ENCODE data around the gene ANKFY1. TPM values are rescaled to one million over a fixed set of nuclear protein-coding genes. Genes with fewer than 3 reads are reported as not detected.

The ANKFY1 gene
- total RNA-seq, 1 experiment from 2014 or later = 15.4 TPM

GRCh38 chr17:4180791-4181190 lies 83.0 kb downstream of the ANKFY1 start:
- DNase-seq (ENCODE audit: low spot score) = no peak

- no peak for DNase-seq (ENCODE audit: low spot score)
Observed at GRCh38 chr17:4179071-4179470, 84.7 kb downstream of the ANKFY1 start.

DNA sequence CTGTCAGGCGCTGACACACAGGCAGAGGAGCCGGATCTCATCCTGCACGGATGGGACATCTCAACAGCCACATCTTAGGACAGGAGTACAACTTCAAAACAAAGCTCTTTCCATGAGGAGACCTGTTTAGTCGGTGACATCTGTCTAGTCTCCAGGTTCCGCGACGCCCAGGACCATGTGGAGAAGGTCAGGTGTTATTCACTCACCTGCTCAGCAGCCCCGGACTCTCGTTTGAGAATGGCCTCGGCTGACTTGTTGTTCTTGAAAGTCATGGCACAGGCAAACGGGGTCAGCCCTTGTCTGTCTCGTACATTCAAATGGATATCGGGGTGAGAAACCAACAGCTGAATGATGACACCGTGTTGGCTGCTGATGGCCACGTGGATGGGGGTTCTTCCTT lies 85.1 kb downstream of the ANKFY1 start:
- DNase-seq (ENCODE audit: low spot score) = no peak

DNA sequence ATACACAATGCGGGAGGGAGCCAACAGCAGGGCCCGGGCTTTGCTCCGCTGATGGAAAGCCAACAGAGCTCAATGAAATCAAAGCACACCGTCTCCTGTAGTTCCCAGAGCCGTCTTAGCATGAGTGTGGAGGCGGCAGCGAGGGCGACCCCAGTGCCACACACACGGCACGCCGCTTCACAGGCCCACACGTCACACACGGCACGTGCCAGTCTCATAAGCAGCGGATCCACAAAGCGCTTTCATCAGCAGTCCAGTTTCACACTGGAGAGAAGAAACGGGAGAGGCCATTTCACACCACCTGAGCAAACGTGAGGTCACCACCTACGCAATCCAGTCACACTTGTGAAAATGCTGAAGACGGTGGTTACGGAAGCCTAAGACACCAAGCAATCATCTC lies 86.0 kb downstream of the ANKFY1 start:
- no peak for DNase-seq (ENCODE audit: low spot score)

- DNase-seq (ENCODE audit: low spot score) = no peak
Observed at GRCh38 chr17:4176808-4177472, 86.8 kb downstream of the ANKFY1 start.

- no peak for DNase-seq (ENCODE audit: low spot score)
Observed at GRCh38 chr17:4175921-4176807, 87.6 kb downstream of the ANKFY1 start.

DNA sequence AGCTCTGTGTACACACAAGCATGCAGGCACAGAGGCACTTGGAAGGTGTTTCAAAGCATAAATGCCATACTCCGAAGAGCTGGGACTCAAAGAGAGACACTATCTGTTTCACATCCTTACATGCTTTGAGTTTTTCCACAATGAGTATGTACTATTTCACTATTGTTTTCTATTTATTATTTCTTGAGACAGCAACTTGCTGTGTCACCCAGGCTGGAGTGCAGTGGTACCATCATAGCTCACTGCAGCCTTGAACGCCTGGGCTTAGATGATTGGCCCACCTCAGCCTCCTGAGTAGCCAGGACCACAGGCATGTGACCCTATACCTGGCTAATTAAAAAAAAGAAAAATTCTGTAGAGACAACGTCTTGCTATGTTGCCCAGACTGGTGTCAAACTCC lies 89.2 kb downstream of the ANKFY1 start:
- DNase-seq (ENCODE audit: low spot score) = no peak

- DNase-seq (ENCODE audit: low spot score) = no peak
Observed at GRCh38 chr17:4173781-4174180, 90.0 kb downstream of the ANKFY1 start.

DNA sequence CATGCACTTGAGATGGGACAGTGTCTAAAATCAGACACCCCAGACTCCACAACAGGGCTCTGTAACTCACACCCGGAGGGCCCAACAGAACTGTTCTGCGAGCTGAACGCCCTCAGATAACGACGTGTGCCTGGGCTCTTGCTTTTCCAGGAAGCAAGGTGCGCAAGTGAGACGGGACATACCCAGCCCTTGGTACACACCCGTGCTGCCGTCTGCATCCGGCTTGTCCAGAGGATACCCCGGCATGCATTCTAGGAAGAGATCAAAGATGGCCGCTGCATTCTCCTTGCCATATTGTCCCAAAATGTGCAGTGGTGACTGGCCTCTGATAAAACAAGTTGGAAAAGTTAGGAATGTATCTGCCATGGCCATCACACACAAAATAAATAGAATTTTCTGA lies 91.4 kb downstream of the ANKFY1 start:
- DNase-seq (ENCODE audit: low spot score) = no peak

- DNase-seq (ENCODE audit: low spot score) = no peak
Observed at GRCh38 chr17:4170639-4171280, 93.0 kb downstream of the ANKFY1 start.

DNA sequence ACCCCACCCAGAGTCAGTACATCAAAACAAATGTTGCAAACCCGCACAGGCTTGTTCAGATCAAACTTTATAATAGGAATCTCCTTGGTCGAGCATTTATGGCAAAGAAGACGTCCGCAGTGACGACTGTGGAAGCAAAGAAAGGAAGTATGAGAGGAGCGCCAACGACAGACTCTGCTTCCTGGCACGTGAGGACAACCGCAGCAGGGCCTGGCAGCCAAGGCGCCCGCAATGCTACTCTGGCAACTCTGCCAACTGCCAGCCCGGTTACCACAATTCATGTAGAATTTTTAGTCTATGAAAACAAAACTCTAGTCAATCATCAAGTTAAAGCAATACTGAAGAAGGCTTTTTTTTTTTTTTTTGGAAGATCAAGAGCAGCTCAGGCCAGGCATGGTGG lies 96.0 kb downstream of the ANKFY1 start:
- DNase-seq (ENCODE audit: low spot score) = no peak

DNA sequence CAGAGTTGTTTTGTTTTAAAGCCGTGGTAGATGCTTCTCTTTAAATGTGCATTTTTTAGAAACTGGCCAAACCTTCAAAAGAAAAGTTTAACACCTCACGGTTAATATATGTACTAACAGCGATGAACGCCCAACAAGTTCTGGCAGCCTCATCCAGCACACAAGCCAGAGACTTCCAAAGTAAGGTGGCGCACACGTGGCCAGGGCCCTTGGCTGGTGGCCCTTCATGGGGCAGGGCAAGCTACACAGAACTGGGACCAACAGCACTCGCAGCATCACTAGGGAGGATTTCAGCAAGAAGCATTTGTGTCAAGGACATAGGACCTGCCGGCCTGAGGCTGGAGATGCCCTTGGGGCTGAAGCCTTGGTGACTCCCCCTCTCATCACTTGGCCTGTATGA lies 97.4 kb downstream of the ANKFY1 start:
- DNase-seq (ENCODE audit: low spot score) = no peak

DNA sequence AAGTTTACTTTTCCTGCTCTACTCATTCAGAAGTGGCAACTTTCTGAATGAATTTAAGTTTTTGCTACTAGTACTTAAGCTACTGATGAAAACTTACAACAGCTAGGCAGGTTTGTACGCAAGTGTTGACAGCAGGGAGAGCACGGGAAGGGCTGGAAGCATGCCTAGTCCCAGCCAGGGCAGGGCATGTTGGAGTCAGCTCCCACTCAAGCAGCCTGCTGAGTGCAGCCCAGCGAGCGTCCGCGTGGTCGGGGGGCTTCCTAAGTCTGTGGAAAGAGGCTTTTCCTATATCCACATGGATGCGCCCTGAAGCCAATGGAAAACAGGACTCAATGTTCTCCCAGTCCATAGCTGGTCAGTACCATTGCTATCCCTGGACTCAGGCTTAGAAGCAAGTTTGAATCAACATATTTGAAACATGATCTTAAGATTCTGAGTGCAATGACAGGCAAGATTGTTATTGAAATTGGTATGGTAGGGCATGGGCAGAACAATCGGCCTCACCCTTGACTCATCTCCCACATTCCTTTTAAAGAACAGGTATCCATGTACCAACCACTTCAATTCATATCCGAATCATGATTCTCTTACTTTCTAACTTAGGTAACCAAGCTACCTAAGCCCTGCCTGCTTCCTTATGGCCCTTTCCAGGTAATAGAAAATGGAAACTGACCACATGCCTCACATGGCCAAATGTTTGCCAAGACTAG lies 98.3 kb downstream of the ANKFY1 start:
- no peak for DNase-seq (ENCODE audit: low spot score)

- DNase-seq (ENCODE audit: low spot score) = no peak
Observed at GRCh38 chr17:4163951-4164350, 99.8 kb downstream of the ANKFY1 start.

DNA sequence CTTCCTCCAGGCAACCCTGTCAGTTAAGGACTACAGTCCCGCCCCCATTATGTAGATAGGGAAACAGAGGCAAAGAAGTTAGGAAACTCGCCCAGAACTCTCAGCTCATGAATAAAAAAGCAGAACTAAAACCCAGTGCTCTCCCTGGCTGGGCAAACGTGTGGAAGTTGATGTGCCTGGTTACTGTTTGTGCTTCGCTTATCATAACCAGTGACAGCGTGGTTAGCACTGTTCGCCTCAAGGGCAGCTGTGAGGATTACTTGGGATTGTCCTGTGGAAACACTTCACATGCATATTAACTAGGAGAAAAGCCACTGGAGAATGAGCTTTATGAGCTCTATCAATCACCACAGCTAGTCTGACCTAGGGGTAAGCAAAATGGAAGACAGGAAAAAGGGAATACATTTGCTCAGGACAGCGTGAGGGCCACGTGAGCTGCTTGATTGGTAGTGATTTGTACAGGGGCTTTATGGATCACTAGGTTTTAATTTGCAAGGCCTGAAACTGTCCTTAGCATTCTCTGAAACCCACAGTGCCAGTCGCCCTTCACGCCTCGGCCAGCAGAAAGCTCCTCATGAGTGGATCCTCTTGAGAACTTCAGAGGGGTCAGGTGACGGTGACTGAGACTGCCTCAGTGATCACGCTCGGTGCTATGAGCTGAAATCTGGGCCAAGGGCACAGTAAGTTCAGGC lies 100.9 kb downstream of the ANKFY1 start:
- no peak for DNase-seq (ENCODE audit: low spot score)

DNA sequence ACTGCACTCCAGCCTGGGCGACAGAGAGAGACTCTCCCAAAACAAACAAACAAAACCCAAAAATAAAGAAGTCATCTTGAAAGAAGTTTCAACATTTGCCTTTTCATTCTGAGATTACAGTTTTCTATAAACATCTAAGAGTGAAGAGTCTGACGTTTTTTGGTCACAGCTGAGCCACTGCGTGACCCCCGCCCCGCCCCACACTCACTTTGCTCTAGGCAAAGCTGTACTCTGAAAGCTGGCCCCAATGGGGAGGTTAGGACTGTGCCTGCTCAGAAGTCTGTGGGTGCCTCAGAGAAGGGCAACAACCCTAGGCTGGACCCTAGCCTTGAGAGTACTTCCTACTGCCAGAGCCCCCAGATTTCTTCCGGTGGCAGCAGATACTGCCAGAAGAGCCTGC lies 101.5 kb downstream of the ANKFY1 start:
- no peak for DNase-seq (ENCODE audit: low spot score)

DNA sequence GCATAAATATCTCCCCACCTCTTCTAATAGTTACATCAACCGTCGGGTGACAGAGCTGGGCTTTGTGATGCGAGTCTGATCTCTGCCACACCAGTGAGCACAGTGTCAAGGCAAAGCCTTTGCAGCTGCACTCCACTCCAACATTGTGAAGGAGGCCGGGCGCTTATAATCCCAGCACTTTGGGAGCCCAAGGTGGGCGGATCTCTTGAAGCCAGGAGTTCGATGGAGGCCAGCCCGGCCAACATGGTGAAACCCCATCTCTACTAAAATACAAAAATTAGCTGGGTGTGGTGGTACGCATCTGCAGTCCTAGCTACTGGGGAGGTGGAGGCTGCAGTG lies 101.8 kb downstream of the ANKFY1 start:
- DNase-seq (ENCODE audit: low spot score) = no peak

DNA sequence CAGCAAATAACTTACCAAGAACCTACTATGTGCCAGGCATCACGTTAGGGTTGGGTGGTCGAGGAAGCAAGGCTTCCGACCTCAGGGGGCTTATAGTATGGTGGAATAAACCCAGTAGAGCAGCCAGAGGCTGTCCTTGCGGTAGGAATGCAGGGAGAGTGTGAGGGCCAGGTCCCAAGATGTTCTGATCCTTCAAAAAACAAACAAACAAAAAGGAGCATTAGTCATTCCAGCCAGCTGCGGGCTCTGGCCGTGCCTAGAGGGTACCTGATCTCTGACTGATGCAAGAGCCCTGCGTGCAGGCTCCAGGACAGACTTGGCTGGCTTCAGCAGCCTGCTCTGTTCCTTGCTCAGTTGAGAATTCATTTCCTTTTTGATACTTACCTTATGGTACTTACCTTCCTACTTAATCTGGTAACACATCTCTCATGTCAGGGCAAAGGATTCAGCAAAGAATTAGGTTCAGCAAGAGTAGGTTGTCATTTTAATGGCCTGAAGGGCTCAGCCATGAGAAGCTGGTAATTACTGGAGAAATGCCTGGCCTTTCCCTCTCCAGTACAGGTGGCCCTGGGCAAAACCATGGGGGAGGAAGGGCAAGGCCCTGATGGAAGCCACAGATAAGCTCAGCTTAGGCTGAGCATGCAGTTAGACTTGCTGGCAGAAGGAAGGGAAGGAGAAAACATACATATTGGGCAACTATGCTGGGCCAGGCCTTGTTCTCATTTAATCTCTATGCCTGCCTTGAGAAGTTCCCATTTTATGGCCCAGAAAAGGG lies 102.4 kb downstream of the ANKFY1 start:
- DNase-seq (ENCODE audit: low spot score) = peak; percentile 20

GRCh38 chr17:4160294-4160859 lies 103.4 kb downstream of the ANKFY1 start:
- DNase-seq (ENCODE audit: low spot score) = no peak

- no peak for DNase-seq (ENCODE audit: low spot score)
Observed at GRCh38 chr17:4159761-4160160, 104.0 kb downstream of the ANKFY1 start.

All from HT-29 (cell line).